Stimulated activated CD8-positive, alpha-beta memory T cell treated with anti-CD3 and anti-CD28 coated beads, Interleukin-7, amount 100 ng/mL, for 1 hour (primary cell): Measurements from ENCODE around the gene FOXP2.

ENCODE experiments used
- DNase-seq, 2 donors: peaks; one replicate each; pipeline ENCODE4 v3.0.0-alpha.2; 2020; ENCODE audit warnings: low read depth in 2 of 2

FOXP2 gene

GRCh38 chr7:114657279-114657678 is 242.7 kb downstream of the FOXP2 start:
- DNase-seq: no peak

- DNase-seq: no peak
Measured at GRCh38 chr7:114658216-114658615, 243.6 kb downstream of the FOXP2 start.

GRCh38 chr7:114659409-114660125 is 245.0 kb downstream of the FOXP2 start:
- DNase-seq: no peak

GRCh38 chr7:114660126-114660486 is 245.5 kb downstream of the FOXP2 start:
- no peak for DNase-seq

GRCh38 chr7:114660753-114661152 is 246.1 kb downstream of the FOXP2 start:
- DNase-seq: no peak

GRCh38 chr7:114662002-114662677 is 247.5 kb downstream of the FOXP2 start:
- no peak for DNase-seq

GRCh38 chr7:114663502-114663901 is 248.9 kb downstream of the FOXP2 start:
- DNase-seq: no peak

- no peak for DNase-seq
Measured at GRCh38 chr7:114670676-114671075, 256.1 kb downstream of the FOXP2 start.

GRCh38 chr7:114671563-114672123 is 257.0 kb downstream of the FOXP2 start:
- no peak for DNase-seq

GRCh38 chr7:114678116-114678515 is 263.5 kb downstream of the FOXP2 start:
- DNase-seq: no peak

GRCh38 chr7:114687238-114687637 is 272.6 kb downstream of the FOXP2 start:
- no peak for DNase-seq

- no peak for DNase-seq
Measured at GRCh38 chr7:114688443-114689055, 273.9 kb downstream of the FOXP2 start.

GRCh38 chr7:114689406-114689805 is 274.8 kb downstream of the FOXP2 start:
- no peak for DNase-seq

- DNase-seq: no peak
Measured at GRCh38 chr7:114691605-114692004, 277.0 kb downstream of the FOXP2 start.

GRCh38 chr7:114695182-114695581 is 280.6 kb downstream of the FOXP2 start:
- DNase-seq: no peak

- DNase-seq: no peak
Measured at GRCh38 chr7:114700247-114700928, 285.8 kb downstream of the FOXP2 start.

GRCh38 chr7:114703677-114704076 is 289.1 kb downstream of the FOXP2 start:
- DNase-seq: no peak

GRCh38 chr7:114708646-114709045 is 294.0 kb downstream of the FOXP2 start:
- no peak for DNase-seq

GRCh38 chr7:114710499-114710898 is 295.9 kb downstream of the FOXP2 start:
- DNase-seq: no peak

GRCh38 chr7:114711241-114711640 is 296.6 kb downstream of the FOXP2 start:
- DNase-seq: no peak

- no peak for DNase-seq
Measured at GRCh38 chr7:114715907-114716306, 301.3 kb downstream of the FOXP2 start.

- no peak for DNase-seq
Measured at GRCh38 chr7:114718861-114719260, 304.2 kb downstream of the FOXP2 start.
